Activated CD4-positive, alpha-beta T cell treated with anti-CD3 and anti-CD28 coated beads, Interleukin-2, amount 50 U/mL, for 48 hours (primary cell): ENCODE data around the gene KLK6.

Experiments
- DNase-seq, 2 experiments: peaks; one replicate each; pipeline ENCODE4 v3.0.0-alpha.2; 2020

KLK6 gene

DNA sequence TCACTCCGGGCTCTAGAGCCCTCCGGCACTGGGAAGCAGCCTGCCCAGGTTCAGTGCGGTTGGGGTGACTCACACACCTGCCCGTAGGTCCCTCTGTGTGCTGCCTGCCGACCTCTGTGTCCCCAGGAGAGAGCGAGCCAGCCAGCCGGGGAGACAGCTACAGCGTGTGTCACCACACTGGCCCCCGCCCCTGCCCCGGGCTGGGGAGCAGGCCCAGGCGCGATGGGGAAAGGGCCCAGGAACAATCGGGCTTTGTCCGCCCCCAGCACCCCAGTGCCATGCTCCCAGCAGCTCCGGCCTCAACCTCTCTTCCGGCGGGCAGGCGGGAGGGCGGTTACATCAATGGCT, at the start of gene KLK6:
Gene KLK6, minus strand, starts transcription at position 179 of the 348 bp plus-strand sequence. CDS start 1,487 bp downstream, outside the sequence.
- no peak for DNase-seq

DNA sequence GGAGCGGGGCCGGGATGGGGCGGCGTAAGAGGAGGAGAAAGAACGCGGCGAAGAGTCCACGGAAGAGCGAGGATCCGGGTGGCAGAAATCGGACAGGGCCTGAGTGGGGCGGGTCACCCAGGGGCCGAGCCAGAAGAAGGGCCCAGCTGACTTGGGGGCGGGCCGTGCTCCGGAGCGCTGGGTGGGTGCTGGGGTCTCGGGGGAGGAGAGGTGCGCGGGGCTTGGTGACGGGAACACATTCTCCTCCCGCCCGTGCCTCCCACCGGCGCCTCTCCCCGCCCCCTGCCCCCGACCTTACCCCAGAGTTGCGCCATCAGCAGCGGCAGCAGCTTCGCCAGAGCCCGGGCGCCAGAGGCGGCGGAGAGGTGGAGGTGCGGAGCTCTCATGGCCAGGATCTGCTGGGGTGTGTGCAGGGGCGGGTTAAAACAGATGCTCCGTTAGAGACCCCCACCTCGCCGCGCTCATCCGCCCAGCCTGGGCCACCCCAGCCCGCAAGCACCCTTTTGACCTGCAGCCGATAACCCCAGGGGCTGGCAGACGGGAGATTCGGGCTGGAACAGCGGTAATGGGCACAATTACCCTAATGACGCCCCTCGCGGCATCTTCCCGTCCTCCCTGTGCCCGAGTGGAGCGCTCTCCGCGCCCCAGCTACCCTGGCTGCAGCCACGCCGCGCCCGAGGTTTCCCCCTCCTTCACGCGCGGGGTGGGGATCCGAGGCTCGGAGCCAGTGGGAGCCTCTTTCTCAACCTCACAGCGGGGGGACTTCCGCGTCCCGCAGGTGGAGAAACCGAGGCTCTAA, 49.6 kb upstream of the KLK6 start:
- DNase-seq = no peak

- peak; percentile 69 to 73 for DNase-seq
Measured at GRCh38 chr19:51016798-51017683, 47.6 kb upstream of the KLK6 start.

GRCh38 chr19:51015691-51016267, 46.4 kb upstream of the KLK6 start:
- DNase-seq = no peak

GRCh38 chr19:51014242-51014641, 44.9 kb upstream of the KLK6 start:
- no peak for DNase-seq

- DNase-seq = no peak
Measured at GRCh38 chr19:51012661-51013190, 43.3 kb upstream of the KLK6 start.

GRCh38 chr19:51010066-51010795, 40.8 kb upstream of the KLK6 start:
- DNase-seq = no peak

- no peak for DNase-seq
Measured at GRCh38 chr19:51009061-51009891, 39.9 kb upstream of the KLK6 start.

DNA sequence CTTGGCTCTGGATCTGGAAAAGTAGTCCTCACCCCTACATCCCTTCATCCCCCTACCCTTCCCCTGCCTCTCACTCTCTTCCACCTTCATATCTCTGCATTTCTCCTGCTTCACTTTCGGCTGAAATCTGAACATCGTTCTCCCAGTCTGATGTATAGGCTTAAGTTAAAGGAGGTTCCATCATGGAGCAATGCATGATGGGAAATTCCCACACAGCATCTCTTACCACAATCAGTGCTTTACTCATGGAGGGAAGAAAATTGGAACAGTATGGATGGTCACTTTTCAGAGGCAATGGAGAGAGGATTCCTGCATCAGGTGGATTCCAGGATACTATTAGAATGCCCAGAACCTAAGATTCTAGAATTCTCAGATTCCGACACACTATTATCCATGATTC, 38.1 kb upstream of the KLK6 start:
- DNase-seq = no peak

- no peak for DNase-seq
Measured at GRCh38 chr19:51006406-51006805, 37.0 kb upstream of the KLK6 start.

GRCh38 chr19:51005248-51005647, 35.9 kb upstream of the KLK6 start:
- DNase-seq = no peak

DNA sequence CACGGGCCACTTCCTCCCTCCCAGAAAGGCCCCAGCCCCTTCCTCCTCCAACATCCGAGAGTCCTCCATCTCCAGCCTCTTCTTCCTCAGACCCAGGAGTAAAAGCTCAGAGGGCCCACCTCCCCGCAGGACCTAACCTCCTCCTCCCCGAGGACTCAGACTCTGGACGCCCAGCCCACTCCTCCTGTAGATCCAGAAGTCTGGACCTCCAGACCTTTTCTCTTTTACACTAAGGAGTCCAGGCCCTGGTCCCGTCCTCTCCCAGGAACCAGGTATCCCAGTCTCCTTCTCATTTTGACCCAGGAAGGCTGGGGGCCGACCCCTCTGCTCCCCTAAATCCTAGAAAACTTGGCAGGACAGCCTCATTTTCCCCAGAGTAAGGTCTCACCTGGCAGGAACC, 33.9 kb upstream of the KLK6 start:
- no peak for DNase-seq

GRCh38 chr19:51002542-51003311, 33.3 kb upstream of the KLK6 start:
- DNase-seq = peak in 1 of 2 experiments; percentile 25

DNA sequence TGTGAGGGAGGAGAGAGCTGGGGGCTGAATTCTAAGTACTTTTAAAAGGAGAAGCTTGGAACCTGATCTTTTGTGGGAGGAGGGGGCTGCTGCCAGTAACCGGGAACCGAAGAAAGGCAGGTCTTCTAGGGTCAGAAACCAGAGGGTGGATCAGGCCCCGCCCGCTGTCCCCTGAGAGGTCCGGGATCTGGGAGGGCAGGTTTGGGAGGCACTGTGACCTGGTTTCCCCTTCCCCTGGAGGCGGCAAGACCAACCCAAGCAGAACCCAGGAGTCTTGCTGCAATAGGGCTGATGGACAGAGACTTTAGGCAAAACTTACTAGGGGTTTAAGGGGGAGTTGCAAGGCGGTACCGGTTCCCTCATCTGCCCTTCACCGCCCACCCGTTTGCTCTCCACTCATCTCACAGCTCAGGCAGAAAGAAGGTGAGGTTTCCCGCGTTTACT, 32.7 kb upstream of the KLK6 start:
- DNase-seq = no peak

- DNase-seq = no peak
Measured at GRCh38 chr19:51001515-51001914, 32.1 kb upstream of the KLK6 start, which contains the start of gene KLK8. KLK8 (minus strand) TSS chr19:51001604; CDS start chr19:51001167, 437 bp downstream.

- no peak for DNase-seq
Measured at GRCh38 chr19:51000981-51001380, 31.6 kb upstream of the KLK6 start.

GRCh38 chr19:51000426-51000825, 31.0 kb upstream of the KLK6 start:
- no peak for DNase-seq

DNA sequence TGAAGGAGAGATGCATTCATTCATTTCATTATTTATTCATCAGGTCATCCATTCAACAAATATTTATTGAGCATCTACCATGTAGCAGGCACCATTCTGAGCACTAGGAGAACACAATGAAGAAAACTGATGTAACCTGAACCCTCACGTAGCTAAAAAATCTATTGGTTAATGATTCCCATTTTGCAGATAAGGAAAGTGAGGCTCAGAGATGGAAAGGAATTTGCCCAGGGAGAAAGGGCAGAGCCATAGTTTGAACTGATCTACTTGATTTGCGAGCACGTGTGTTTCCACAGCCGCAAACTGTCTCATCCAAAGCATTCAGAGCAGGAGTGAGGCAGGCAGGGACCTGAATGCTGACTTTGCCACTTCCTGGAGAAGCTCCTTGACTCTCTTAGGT, 29.3 kb upstream of the KLK6 start:
- no peak for DNase-seq

- no peak for DNase-seq
Measured at GRCh38 chr19:50998061-50998460, 28.7 kb upstream of the KLK6 start.

GRCh38 chr19:50994129-50994528, 24.7 kb upstream of the KLK6 start:
- no peak for DNase-seq

DNA sequence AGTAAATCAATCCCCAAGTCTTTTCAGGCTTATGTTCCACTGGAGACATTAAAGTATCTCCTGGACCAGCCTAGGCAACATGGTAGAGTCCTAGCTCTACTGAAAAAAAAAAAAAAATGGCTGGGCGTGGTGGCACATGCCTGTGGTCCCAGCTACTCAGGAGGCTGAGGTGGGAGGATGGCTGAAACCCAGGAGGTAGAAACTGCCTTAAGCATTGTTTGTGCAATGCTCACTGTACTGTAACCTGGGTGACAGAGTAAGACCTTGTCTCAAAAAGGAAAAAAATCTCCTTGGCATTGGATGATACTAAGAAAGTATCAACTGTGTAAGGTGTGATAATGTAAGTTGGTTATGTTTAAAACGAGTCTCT, 23.3 kb upstream of the KLK6 start:
- no peak for DNase-seq
